H1 (cell line): ENCODE results near the gene LTBP3. TPM values are rescaled to one million over a fixed set of nuclear protein-coding genes. Genes with fewer than 3 reads are reported as not detected.

ENCODE experiments used
- CTCF ChIA-PET: fragments of 300-600 bp; sonication (Branson Sonifier 250); formaldehyde crosslinking; loops from one replicate; lab custom pipeline; 2021; ENCODE audit not compliant: partially characterized antibody; lab: Charles Lee
- POLR2A ChIA-PET: fragments of 300-600 bp; sonication (Branson Sonifier 250); formaldehyde crosslinking; loops from one replicate; lab custom pipeline; 2021; ENCODE audit warnings: inconsistent platforms; ENCODE audit not compliant: partially characterized antibody; lab: Charles Lee
- DNase-seq, 2 experiments: peaks; one replicate each; pipeline versions ENCODE4 v3.0.0 to v3.0.0-alpha.2; 2010 to 2022; ENCODE audit warnings: low spot score in 2 of 2, low read depth in 1 of 2, mixed read lengths in 1 of 2
- FAIRE-seq: peaks from 2 replicates; lab custom pipeline; 2011; peaks lifted over from hg19 to GRCh38; lab: Jason Lieb, UNC
- H2AFZ ChIP-seq: 2 replicates; pipeline ENCODE4 v1.8.1; 2012; ENCODE audit warnings: low read length, inconsistent platforms
- H2AK5ac ChIP-seq: 2 replicates; pipeline ENCODE4 v1.6.1; 2013; ENCODE audit warnings: low read depth, low read length
- H2BK120ac ChIP-seq: replicated peaks from 2 replicates; pipeline ENCODE3; 2013; ENCODE audit warnings: low read depth, low read length, inconsistent platforms
- H2BK12ac ChIP-seq: 2 replicates; pipeline ENCODE4 v1.6.1; 2013; ENCODE audit warnings: low read depth, low read length
- H2BK15ac ChIP-seq: 2 replicates; pipeline ENCODE4 v1.6.1; 2013; ENCODE audit warnings: low read length
- H2BK20ac ChIP-seq: 2 replicates; pipeline ENCODE4 v1.6.1; 2013; ENCODE audit warnings: low read length
- H2BK5ac ChIP-seq: 2 replicates; pipeline ENCODE4 v1.6.1; 2013; ENCODE audit warnings: low read depth, low read length
- H3K14ac ChIP-seq: 2 replicates; pipeline ENCODE4 v1.6.1; 2013; ENCODE audit warnings: inconsistent platforms; ENCODE audit not compliant: insufficient read length
- H3K18ac ChIP-seq: 2 replicates; pipeline ENCODE4 v1.6.1; 2013; ENCODE audit warnings: low read length; ENCODE audit errors: extremely low read depth
- H3K23ac ChIP-seq: 2 replicates; pipeline ENCODE4 v1.6.1; 2013; ENCODE audit warnings: inconsistent platforms; ENCODE audit not compliant: insufficient read length
- H3K23me2 ChIP-seq: 2 replicates; pipeline ENCODE4 v1.6.1; 2013; ENCODE audit warnings: low read depth, low read length
- H3K27ac ChIP-seq: 2 replicates; pipeline ENCODE4 v1.6.1; 2011; ENCODE audit warnings: low read depth, low read length, inconsistent platforms
- H3K27me3 ChIP-seq, 4 experiments: replicated peaks in 1 of 4; 1 replicate in 1 of 4; 2 replicates in 3 of 4; pipeline versions ENCODE4 v1.6.1 to v1.8.1; 2011 to 2013; ENCODE audit warnings: low read length in 3 of 4, mild to moderate bottlenecking in 3 of 4, inconsistent platforms in 2 of 4, mixed read lengths in 2 of 4, moderate library complexity in 1 of 4; ENCODE audit not compliant: control insufficient read depth in 3 of 4, insufficient read depth in 3 of 4; ENCODE audit errors: extremely low read depth in 1 of 4
- H3K36me3 ChIP-seq, 4 experiments: 2 replicates each; pipeline versions ENCODE4 v1.6.1 to v1.8.1; 2011 to 2013; ENCODE audit warnings: mild to moderate bottlenecking in 4 of 4, low read length in 3 of 4, moderate library complexity in 2 of 4, control low read depth in 1 of 4, inconsistent platforms in 1 of 4; ENCODE audit not compliant: insufficient read depth in 4 of 4, control insufficient read depth in 2 of 4
- H3K4ac ChIP-seq: replicated peaks from 2 replicates; pipeline ENCODE3; 2013; ENCODE audit warnings: low read length, low read depth, mixed read lengths, inconsistent platforms; ENCODE audit not compliant: insufficient read length
- H3K4me1 ChIP-seq, 4 experiments: replicated peaks in 1 of 4; 1 replicate in 1 of 4; 2 replicates in 3 of 4; pipeline versions ENCODE4 v1.6.1 to v1.8.1; 2011 to 2013; ENCODE audit warnings: low read length in 3 of 4, inconsistent platforms in 2 of 4, mixed read lengths in 1 of 4; ENCODE audit not compliant: insufficient read depth in 4 of 4, control insufficient read depth in 3 of 4
- H3K4me2 ChIP-seq, 2 experiments: 2 replicates each; pipeline versions ENCODE4 v1.6.1 to v1.8.1; 2011 to 2013; ENCODE audit warnings: low read depth in 2 of 2, low read length in 2 of 2, control low read depth in 1 of 2, inconsistent platforms in 1 of 2, mild to moderate bottlenecking in 1 of 2; ENCODE audit not compliant: insufficient read depth in 1 of 2
- H3K4me3 ChIP-seq, 4 experiments: fragments of 200-600, 300-600 bp in 1 of 4; sonication (generic), shearing (Covaris generic), sonication (Bioruptor Twin) in 1 of 4; 2 replicates each; pipeline versions ENCODE4 v1.5.1 to v1.8.1; 2011 to 2016; ENCODE audit warnings: low read length in 4 of 4, low read depth in 3 of 4, control low read depth in 2 of 4, inconsistent platforms in 2 of 4, mild to moderate bottlenecking in 2 of 4, mixed read lengths in 1 of 4, moderate library complexity in 1 of 4; ENCODE audit not compliant: insufficient read depth in 2 of 4; ENCODE audit errors: extremely low read depth in 1 of 4
- H3K56ac ChIP-seq: replicated peaks from 2 replicates; pipeline ENCODE3; 2013; ENCODE audit warnings: low read depth, mild to moderate bottlenecking, mixed read lengths, low read length, inconsistent platforms; ENCODE audit not compliant: insufficient read length
- H3K79me1 ChIP-seq: 2 replicates; pipeline ENCODE4 v1.6.1; 2013; ENCODE audit warnings: low read depth, low read length, control low read depth
- H3K79me2 ChIP-seq, 2 experiments: 2 replicates each; pipeline versions ENCODE4 v1.6.1 to v1.8.1; 2012 to 2013; ENCODE audit warnings: low read length in 2 of 2, mild to moderate bottlenecking in 2 of 2, inconsistent platforms in 1 of 2; ENCODE audit not compliant: insufficient read depth in 2 of 2, control insufficient read depth in 1 of 2
- H3K9ac ChIP-seq, 4 experiments: replicated peaks in 1 of 4; 1 replicate in 1 of 4; 2 replicates in 3 of 4; pipeline versions ENCODE4 v1.6.1 to v1.8.1; 2011 to 2013; ENCODE audit warnings: low read depth in 3 of 4, low read length in 3 of 4, control low read depth in 2 of 4, mild to moderate bottlenecking in 2 of 4, moderate library complexity in 2 of 4, inconsistent platforms in 1 of 4; ENCODE audit errors: extremely low read depth in 1 of 4
- H3K9me3 ChIP-seq, 2 experiments: 2 replicates each; pipeline versions ENCODE4 v1.6.1 to v1.8.1; 2012 to 2013; ENCODE audit warnings: mild to moderate bottlenecking in 2 of 2, moderate library complexity in 2 of 2, control low read depth in 1 of 2, inconsistent platforms in 1 of 2, low read depth in 1 of 2, low read length in 1 of 2, mixed read lengths in 1 of 2; ENCODE audit not compliant: insufficient read depth in 2 of 2
- H4K20me1 ChIP-seq, 2 experiments: replicated peaks in 1 of 2; 2 replicates each; pipeline versions ENCODE3 to v1.8.1; 2011 to 2013; ENCODE audit warnings: inconsistent platforms in 2 of 2, low read length in 2 of 2, mild to moderate bottlenecking in 1 of 2; ENCODE audit not compliant: insufficient read depth in 2 of 2, control insufficient read depth in 1 of 2
- H4K5ac ChIP-seq: 2 replicates; pipeline ENCODE4 v1.6.1; 2013; ENCODE audit warnings: low read length, low read depth, mixed read lengths, inconsistent platforms; ENCODE audit not compliant: insufficient read length
- H4K8ac ChIP-seq: 2 replicates; pipeline ENCODE4 v1.8.0; 2013; ENCODE audit warnings: mild to moderate bottlenecking, moderate library complexity, low read length, inconsistent platforms; ENCODE audit not compliant: insufficient read depth; ENCODE audit errors: extremely low read depth
- H4K91ac ChIP-seq: replicated peaks from 2 replicates; pipeline ENCODE3; 2013; ENCODE audit warnings: low read length, mixed read lengths, inconsistent platforms; ENCODE audit not compliant: insufficient read length
- BCL11A ChIP-seq, 2 experiments: IDR thresholded peaks; one replicate each; pipeline ENCODE4 v1.6.1; 2011; ENCODE audit warnings: low read depth in 2 of 2, low read length in 2 of 2, mild to moderate bottlenecking in 2 of 2
- CTCF ChIP-seq, 3 experiments: IDR thresholded peaks; 1 replicate in 2 of 3; 2 replicates in 1 of 3; pipeline versions ENCODE4 v1.5.1 to v1.6.1; 2011; ENCODE audit warnings: low read length in 3 of 3, mild to moderate bottlenecking in 3 of 3, inconsistent platforms in 2 of 3, low read depth in 1 of 3, moderate library complexity in 1 of 3; ENCODE audit not compliant: insufficient read depth in 1 of 3; ENCODE audit errors: control extremely low read depth in 1 of 3
- GTF2F1 ChIP-seq: IDR thresholded peaks from 2 replicates; pipeline ENCODE4 v1.6.1; 2012; ENCODE audit warnings: low read depth, low read length, improper control_type of control experiment, borderline replicate concordance
- HDAC6 ChIP-seq: IDR thresholded peaks from one replicate; pipeline ENCODE4 v1.7.1; 2012; ENCODE audit warnings: low read depth, mild to moderate bottlenecking, inconsistent platforms, low read length, moderate library complexity
- POU5F1 ChIP-seq: IDR thresholded peaks from 2 replicates; pipeline ENCODE4 v1.6.1; 2011; ENCODE audit warnings: low read depth, mild to moderate bottlenecking, low read length, moderate library complexity
- RAD21 ChIP-seq, 2 experiments: IDR thresholded peaks in 1 of 2; conservative IDR thresholded peaks in 1 of 2; 2 replicates each; pipeline ENCODE4 v1.6.1; 2011; ENCODE audit warnings: low read depth in 2 of 2, low read length in 2 of 2, improper control_type of control experiment in 1 of 2, inconsistent platforms in 1 of 2, mild to moderate bottlenecking in 1 of 2, moderate library complexity in 1 of 2
- RFX5 ChIP-seq: IDR thresholded peaks from 2 replicates; pipeline ENCODE4 v1.6.1; 2011; ENCODE audit warnings: low read depth, low read length, improper control_type of control experiment, borderline replicate concordance
- SIRT6 ChIP-seq: IDR thresholded peaks from one replicate; pipeline ENCODE4 v1.7.1; 2012; ENCODE audit warnings: low read length, inconsistent platforms
- SRF ChIP-seq: IDR thresholded peaks from 2 replicates; pipeline ENCODE4 v1.6.1; 2011; ENCODE audit warnings: mild to moderate bottlenecking, low read depth, low read length, moderate library complexity
- TAF7 ChIP-seq: optimal IDR thresholded peaks from 2 replicates; pipeline ENCODE3; 2011; ENCODE audit warnings: low read depth, mild to moderate bottlenecking, inconsistent platforms, low read length, moderate library complexity, borderline replicate concordance
- TEAD4 ChIP-seq: IDR thresholded peaks from 2 replicates; pipeline ENCODE4 v1.6.1; 2012; ENCODE audit warnings: low read depth, low read length, inconsistent platforms, mixed read lengths
- WGBS, 2 experiments: shearing (Covaris generic) in 1 of 2; methylation state at CpG; one replicate each; pipeline versions ENCODE4 v1.1.6 to v1.1.7; 2013 to 2015; ENCODE audit warnings: low lambda C conversion rate in 2 of 2, mixed read lengths in 2 of 2, inconsistent platforms in 1 of 2, low coverage in 1 of 2, missing lambda C conversion rate in 1 of 2; ENCODE audit not compliant: insufficient replicate concordance in 2 of 2, insufficient coverage in 1 of 2, insufficient read length in 1 of 2; ENCODE audit errors: extremely low coverage in 1 of 2, missing lambda C conversion rate in 1 of 2; 5-methylcytosine and 5-hydroxymethylcytosine counted together
- polyA plus RNA-seq, 7 experiments: library from polyadenylated mRNA; depleted of rRNA in 3 of 7; stranded (reverse) in 5 of 7; unstranded in 2 of 7; fragments of >200 nt in 5 of 7; fragments of 200-250 nt in 2 of 7; gene quantifications; 1 replicate in 5 of 7; 2 replicates in 1 of 7; 4 replicates in 1 of 7; pipeline versions ENCODE4 v1.2.1 to v1.2.3, GENCODE V29; 2011 to 2013; ENCODE audit warnings: missing spikeins in 2 of 7, mixed read lengths in 2 of 7
- total RNA-seq: library from RNA; stranded (reverse); fragmentation: NEBNext Ultra II Directional; extraction: Animal tissue kit (Norgen Biotek cat#: 25700); gene quantifications from 2 replicates; pipeline ENCODE4 v1.2.1, GENCODE V29; 2021

Gene LTBP3
- total and polyA plus RNA-seq, 2 of the 8 experiments (the other 6 are each of a cell fraction or from before 2014, with no cell fraction given), result 12.8 to 17.8 TPM

GRCh38 chr11:65562788-65563187, 4.6 kb upstream of the LTBP3 start:
- DNase-seq (no peak), FAIRE-seq (no peak)
- no peak overlapping the region for H3K56ac ChIP-seq
- H3K27ac ChIP-seq, result no peak overlapping the region
- ChIA-PET POLR2A (interaction anchor here (1.0 to 4.2 kb wide), 4 partner anchors 14 to 63 kb away, joined by 3 to 29 read pairs (median 4); partner anchors contain the start of gene SCYL1), CTCF (interaction anchor here (1.1 to 16.3 kb wide), 7 partner anchors 9 to 52 kb away, joined by 3 to 284 read pairs (median 19); partner anchors contain the start of genes FAM89B and ZNRD2)
- H3K27me3 ChIP-seq, result peaks cover 0 to 11% (median 7%) of the 10 kb centered on the region in 4 experiments; a peak in 5 of 7 replicates
- H3K9ac ChIP-seq, result no peak overlapping the region
- H4K20me1 ChIP-seq, result no peaks in the 10 kb centered on the region
- no peak overlapping the region for H2BK20ac ChIP-seq
- no peak overlapping the region for H4K8ac ChIP-seq
- H3K4me2 ChIP-seq, result no peak overlapping the region
- 87% methylated on average over 7 of the region's 9 CpGs; no CpG with 5 or more reads in 1 of the 2 experiments for WGBS, 2 experiments
- H4K91ac ChIP-seq, result no peak overlapping the region
- no peaks in the 10 kb centered on the region for H3K36me3 ChIP-seq
- no peak overlapping the region for H2BK12ac ChIP-seq
- no peak overlapping the region for H4K5ac ChIP-seq
- peaks cover 4% of the 10 kb centered on the region; the same call in 1 of the 2 replicates for H3K23me2 ChIP-seq
- no peaks in the 10 kb centered on the region; the same call in 1 of the 2 replicates for H3K79me1 ChIP-seq
- H3K18ac ChIP-seq, result no peak overlapping the region
- peaks cover 0 to 23% (median 21%) of the 10 kb centered on the region in 4 experiments; a peak in 6 of 7 replicates for H3K4me1 ChIP-seq
- H3K79me2 ChIP-seq, result no peaks in the 10 kb centered on the region
- no peak overlapping the region for H2AFZ ChIP-seq
- no peak overlapping the region for H2BK120ac ChIP-seq
- peak overlapping the region; percentile 25; the same call in 1 of the 2 replicates for H2AK5ac ChIP-seq
- no peaks in the 10 kb centered on the region for H3K9me3 ChIP-seq
- H3K23ac ChIP-seq, result no peak overlapping the region
- no peak overlapping the region for H3K4me3 ChIP-seq
- no peak overlapping the region for H3K4ac ChIP-seq
- H2BK15ac ChIP-seq, result no peak overlapping the region
- no peak overlapping the region for H3K14ac ChIP-seq
- no peak overlapping the region for H2BK5ac ChIP-seq
- no peak for TF ChIP-seq RAD21 (IDR thresholded peaks at IDR 0.05 in 1 of 2, conservative IDR thresholded peaks at IDR 0.05 in 1 of 2; ENCODE audit: low read depth in 2 of 2, low read length in 2 of 2)
- TF ChIP-seq GTF2F1, result no peak
- TF ChIP-seq TEAD4, result no peak
- no peak for TF ChIP-seq BCL11A (IDR thresholded peaks at IDR 0.05; ENCODE audit: low read depth in 2 of 2, low read length in 2 of 2)
- no peak for TF ChIP-seq POU5F1
- TF ChIP-seq RFX5, result no peak
- no peak for TF ChIP-seq CTCF (IDR thresholded peaks at IDR 0.05; ENCODE audit: control extremely low read depth in 1 of 3, insufficient read depth in 1 of 3, low read depth in 1 of 3, low read length in 3 of 3)
- no peak for TF ChIP-seq SRF
- no peak for TF ChIP-seq HDAC6
- TF ChIP-seq SIRT6, result no peak
- TF ChIP-seq TAF7, result no peak
